ENCODE measurements around the gene SAMD15. TPM values are rescaled to one million over a fixed set of nuclear protein-coding genes. Genes with fewer than 3 reads are reported as not detected.
"Not testable (repeated sequence)": the region's sequence is repeated elsewhere in the genome, so short reads cannot be mapped to it uniquely, and the experiment has no call there.

SAMD15 gene
- total RNA-seq, result 1 to 10 TPM in 1 of 4 donors, under 1 TPM in 1, not detected in 2; 0.35 to 1.7 TPM

GRCh38 chr14:77376771-77377501, at the start of gene SAMD15, which contains the start of gene TMED8:
SAMD15 (plus strand) TSS chr14:77377379; CDS start chr14:77377419, 40 bp downstream.
TMED8 (minus strand) TSS chr14:77377094; CDS start chr14:77377053, 41 bp downstream.
- Histone ChIP-seq H3K27me3 (no peaks in the 10 kb centered on the region), H3K9me3 (no peaks in the 10 kb centered on the region), H3K27ac (peak within 1 kb of the TSS; percentile 75 to 95 (median 82)), H3K36me3 (no peaks in the 10 kb centered on the region), H3K4me3 (peak within 1 kb of the TSS; percentile 80 to 98 (median 90)), H3K4me1 (peaks cover 0 to 15% (median 0%) of the 10 kb centered on the region in 4 donors)
- DNase-seq, result peak; percentile 80 to 92 (median 87)
- peak; percentile 7 to 44 for TF ChIP-seq POLR2A (IDR thresholded peaks at IDR 0.05)
- TF ChIP-seq, protein P1, sequence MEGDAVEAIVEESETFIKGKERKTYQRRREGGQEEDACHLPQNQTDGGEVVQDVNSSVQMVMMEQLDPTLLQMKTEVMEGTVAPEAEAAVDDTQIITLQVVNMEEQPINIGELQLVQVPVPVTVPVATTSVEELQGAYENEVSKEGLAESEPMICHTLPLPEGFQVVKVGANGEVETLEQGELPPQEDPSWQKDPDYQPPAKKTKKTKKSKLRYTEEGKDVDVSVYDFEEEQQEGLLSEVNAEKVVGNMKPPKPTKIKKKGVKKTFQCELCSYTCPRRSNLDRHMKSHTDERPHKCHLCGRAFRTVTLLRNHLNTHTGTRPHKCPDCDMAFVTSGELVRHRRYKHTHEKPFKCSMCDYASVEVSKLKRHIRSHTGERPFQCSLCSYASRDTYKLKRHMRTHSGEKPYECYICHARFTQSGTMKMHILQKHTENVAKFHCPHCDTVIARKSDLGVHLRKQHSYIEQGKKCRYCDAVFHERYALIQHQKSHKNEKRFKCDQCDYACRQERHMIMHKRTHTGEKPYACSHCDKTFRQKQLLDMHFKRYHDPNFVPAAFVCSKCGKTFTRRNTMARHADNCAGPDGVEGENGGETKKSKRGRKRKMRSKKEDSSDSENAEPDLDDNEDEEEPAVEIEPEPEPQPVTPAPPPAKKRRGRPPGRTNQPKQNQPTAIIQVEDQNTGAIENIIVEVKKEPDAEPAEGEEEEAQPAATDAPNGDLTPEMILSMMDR (IDR thresholded peaks at IDR 0.05), result peak in 3 of 6 experiments; percentile 11 to 43 (median 38)

- no peaks in the 10 kb centered on the region for H3K4me1 ChIP-seq
- DNase-seq, result no peak
- no peaks in the 10 kb centered on the region for H3K36me3 ChIP-seq
- TF ChIP-seq POLR2A (IDR thresholded peaks at IDR 0.05), result no peak
- TF ChIP-seq, protein P1 (IDR thresholded peaks at IDR 0.05), result no peak
- no peaks in the 10 kb centered on the region for H3K27me3 ChIP-seq
- no peak overlapping the region for H3K27ac ChIP-seq
- H3K9me3 ChIP-seq, result no peaks in the 10 kb centered on the region
- H3K4me3 ChIP-seq, result no peak overlapping the region
Measured at GRCh38 chr14:77329872-77330271, 47.3 kb upstream of the SAMD15 start.

- no peak for DNase-seq
- Histone ChIP-seq H3K9me3 (no peaks in the 10 kb centered on the region), H3K4me3 (no peak overlapping the region), H3K27ac (no peak overlapping the region), H3K27me3 (no peaks in the 10 kb centered on the region), H3K36me3 (peaks cover 0 to 6% (median 0%) of the 10 kb centered on the region in 3 donors), H3K4me1 (no peaks in the 10 kb centered on the region)
- TF ChIP-seq, protein P1 (IDR thresholded peaks at IDR 0.05), result no peak
- no peak for TF ChIP-seq POLR2A (IDR thresholded peaks at IDR 0.05)
Measured at GRCh38 chr14:77335576-77335975, 41.6 kb upstream of the SAMD15 start.

- H3K9me3 ChIP-seq, H3K4me3 ChIP-seq, H3K27me3 ChIP-seq, H3K4me1 ChIP-seq, DNase-seq, H3K27ac ChIP-seq: not testable (repeated sequence)
- peaks cover 0 to 22% (median 0%) of the 10 kb centered on the region in 3 donors for H3K36me3 ChIP-seq
Measured at GRCh38 chr14:77337255-77337654, 39.9 kb upstream of the SAMD15 start.

- H3K4me1 ChIP-seq, result no peaks in the 10 kb centered on the region
- H3K36me3 ChIP-seq, result peaks cover 0 to 24% (median 0%) of the 10 kb centered on the region in 3 donors
- H3K9me3 ChIP-seq, result no peaks in the 10 kb centered on the region
- no peaks in the 10 kb centered on the region for H3K27me3 ChIP-seq
- no peak overlapping the region for H3K4me3 ChIP-seq
- no peak for TF ChIP-seq POLR2A (IDR thresholded peaks at IDR 0.05)
- TF ChIP-seq, protein P1 (IDR thresholded peaks at IDR 0.05), result no peak
- no peak overlapping the region for H3K27ac ChIP-seq
- no peak for DNase-seq
Measured at GRCh38 chr14:77337880-77338279, 39.3 kb upstream of the SAMD15 start.

- no peak overlapping the region for H3K27ac ChIP-seq
- H3K27me3 ChIP-seq, result no peaks in the 10 kb centered on the region
- no peak for DNase-seq
- H3K4me1 ChIP-seq, result no peaks in the 10 kb centered on the region
- H3K36me3 ChIP-seq, result peaks cover 0 to 29% (median 0%) of the 10 kb centered on the region in 3 donors
- TF ChIP-seq, protein P1 (IDR thresholded peaks at IDR 0.05), result no peak
- TF ChIP-seq POLR2A (IDR thresholded peaks at IDR 0.05), result no peak
- no peaks in the 10 kb centered on the region for H3K9me3 ChIP-seq
- H3K4me3 ChIP-seq, result no peak overlapping the region
Measured at GRCh38 chr14:77338302-77338701, 38.9 kb upstream of the SAMD15 start.

Data from Peyer's patch (tissue), 4 donors.